ENCODE results near the gene SCN2B. TPM values are rescaled to one million over a fixed set of nuclear protein-coding genes. Genes with fewer than 3 reads are reported as not detected.

SCN2B gene
- total and polyA plus RNA-seq, 12 donors: 2.9 to 26.7 (median 16.1) TPM

- ATAC-seq (no peak), DNase-seq (no peak)
- H3K4me1 ChIP-seq: peaks cover 0 to 33% (median 17%) of the 10 kb centered on the region in 9 donors
- no peaks in the 10 kb centered on the region for H3K36me3 ChIP-seq
- peaks cover 0 to 75% (median 38%) of the 10 kb centered on the region in 7 donors for H3K27me3 ChIP-seq
- no peak overlapping the region for H3K27ac ChIP-seq
- H3K4me3 ChIP-seq: no peak overlapping the region
- WGBS, 2 donors: 98 to 100% methylated on average over 1 of the region's 1 CpG
- intact Hi-C loops (cut with DNase I): no loop called here
- no peaks in the 10 kb centered on the region for H3K9me3 ChIP-seq
- TF ChIP-seq CTCF (IDR thresholded peaks at IDR 0.05): no peak
Measured at GRCh38 chr11:118154641-118155040, 21.8 kb downstream of the SCN2B start.

- TF ChIP-seq CTCF (IDR thresholded peaks at IDR 0.05): no peak
- H3K4me1 ChIP-seq: peaks cover 0 to 40% (median 17%) of the 10 kb centered on the region in 9 donors
- no peaks in the 10 kb centered on the region for H3K9me3 ChIP-seq
- ATAC-seq (no peak), DNase-seq (no peak)
- intact Hi-C loops (cut with DNase I): no loop called here
- peaks cover 0 to 75% (median 38%) of the 10 kb centered on the region in 7 donors for H3K27me3 ChIP-seq
- WGBS, 2 donors: 91 to 95% methylated on average over 11 of the region's 11 CpGs
- H3K36me3 ChIP-seq: no peaks in the 10 kb centered on the region
- H3K27ac ChIP-seq: no peak overlapping the region
- H3K4me3 ChIP-seq: no peak overlapping the region
Measured at GRCh38 chr11:118153976-118154375, 22.5 kb downstream of the SCN2B start.

DNA sequence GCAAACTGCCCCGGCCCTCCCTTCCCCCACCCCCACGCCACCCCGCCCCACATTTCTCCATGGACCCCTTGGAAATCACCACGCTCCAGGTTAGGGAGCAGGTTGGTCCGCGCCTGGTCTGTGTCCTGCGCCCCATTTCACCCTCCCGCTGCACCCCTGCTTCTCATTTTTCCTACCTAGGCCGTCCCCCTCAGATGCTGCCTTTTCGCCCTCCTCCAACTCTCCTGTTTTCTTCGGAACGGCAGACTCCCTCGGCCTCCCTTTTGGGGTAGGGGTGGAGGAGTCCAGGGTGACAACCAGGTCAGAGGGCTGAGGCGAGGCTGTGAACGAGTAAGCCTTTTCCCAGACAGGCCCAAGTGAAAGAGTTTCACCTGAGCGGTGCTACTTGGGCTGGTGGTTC, 22.9 kb downstream of the SCN2B start:
- no peak for DNase-seq
- no peak overlapping the region for H3K27ac ChIP-seq
- H3K27me3 ChIP-seq: peaks cover 0 to 75% (median 38%) of the 10 kb centered on the region in 7 donors
- TF ChIP-seq CTCF (IDR thresholded peaks at IDR 0.05): no peak
- ATAC-seq: no peak
- peak overlapping the region; percentile 37 to 76 (median 62) for H3K4me3 ChIP-seq
- H3K9me3 ChIP-seq: no peaks in the 10 kb centered on the region
- intact Hi-C loops (cut with DNase I): no loop called here
- peaks cover 0 to 45% (median 17%) of the 10 kb centered on the region in 9 donors for H3K4me1 ChIP-seq
- no peaks in the 10 kb centered on the region for H3K36me3 ChIP-seq
- 42 to 50% methylated on average over 16 of the region's 16 CpGs for WGBS, 2 donors

DNA sequence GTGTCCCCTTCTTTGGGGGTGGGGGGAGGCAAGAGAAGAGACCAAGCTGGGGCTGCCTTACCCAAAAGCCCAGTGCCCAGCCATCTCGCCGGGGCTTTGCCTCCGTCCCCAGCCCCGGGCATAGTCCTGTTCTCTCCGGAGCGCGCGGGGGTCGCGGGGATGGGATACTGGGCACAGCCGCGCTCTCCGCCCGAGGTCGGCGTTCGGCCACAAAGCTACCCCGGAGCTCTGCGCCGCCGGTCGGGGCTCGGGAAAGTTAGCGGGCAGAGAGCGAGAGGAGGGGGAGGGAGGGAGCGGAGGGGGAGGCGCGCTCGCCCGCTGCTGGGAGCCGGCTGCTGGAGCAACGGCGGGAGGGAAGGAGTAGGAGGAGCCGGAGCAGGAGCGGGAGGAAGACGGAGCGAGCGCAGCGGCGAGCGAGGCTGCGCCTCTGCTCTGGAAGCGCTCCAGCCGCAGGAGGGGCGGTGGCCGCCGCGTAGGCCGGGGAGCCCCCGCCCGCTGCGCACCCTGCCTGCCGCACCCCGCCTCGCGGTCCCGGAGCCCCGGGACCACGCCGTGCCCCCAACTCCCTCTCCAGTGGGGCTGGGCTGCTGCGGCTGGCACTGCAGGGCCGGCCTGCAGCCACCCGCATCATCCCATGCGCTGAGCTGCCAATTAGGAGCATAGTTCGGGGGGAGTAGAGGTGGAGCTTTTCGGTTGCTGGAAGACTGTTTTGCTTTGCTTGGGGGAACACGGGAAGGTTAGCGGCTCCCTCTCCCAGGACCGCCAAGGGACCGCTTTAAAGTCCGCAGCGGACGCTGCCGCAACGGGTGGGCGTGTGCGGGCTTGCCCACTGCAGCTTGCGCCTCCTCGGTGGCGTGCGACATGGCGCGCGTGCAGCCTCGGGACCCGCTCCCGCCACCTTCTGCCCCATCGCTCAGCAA, 23.6 kb downstream of the SCN2B start, which contains the start of gene SCN4B:
SCN4B (minus strand) TSS at position 272 of the 920 bp plus-strand sequence; CDS start at position 122, 150 bp downstream.
- Histone ChIP-seq H3K36me3 (no peaks in the 10 kb centered on the region), H3K4me3 (peak within 1 kb of the TSS; percentile 37 to 76 (median 62)), H3K9me3 (no peaks in the 10 kb centered on the region), H3K4me1 (peaks cover 0 to 51% (median 17%) of the 10 kb centered on the region in 9 donors), H3K27me3 (peaks cover 0 to 74% (median 38%) of the 10 kb centered on the region in 7 donors), H3K27ac (peak within 1 kb of the TSS in 7 of 10 donors; percentile 62 to 78 (median 77))
- peak in 1 of 9 donors; percentile 6 for TF ChIP-seq CTCF (IDR thresholded peaks at IDR 0.05)
- 0 to 1% methylated on average over 53 to 88 of the region's 88 CpGs for WGBS, 2 donors
- peak; percentile 74 to 92 (median 82) for ATAC-seq
- peak; percentile 73 to 76 for DNase-seq
- intact Hi-C loops (cut with DNase I): no loop called here
